ENCODE measurements around the gene PUM1. TPM values are rescaled to one million over a fixed set of nuclear protein-coding genes. Genes with fewer than 3 reads are reported as not detected.

Gene PUM1
- total and polyA plus RNA-seq, 2 of the 8 experiments (the other 6 are each of a cell fraction or from before 2014, with no cell fraction given), result 122 to 177 TPM

DNA sequence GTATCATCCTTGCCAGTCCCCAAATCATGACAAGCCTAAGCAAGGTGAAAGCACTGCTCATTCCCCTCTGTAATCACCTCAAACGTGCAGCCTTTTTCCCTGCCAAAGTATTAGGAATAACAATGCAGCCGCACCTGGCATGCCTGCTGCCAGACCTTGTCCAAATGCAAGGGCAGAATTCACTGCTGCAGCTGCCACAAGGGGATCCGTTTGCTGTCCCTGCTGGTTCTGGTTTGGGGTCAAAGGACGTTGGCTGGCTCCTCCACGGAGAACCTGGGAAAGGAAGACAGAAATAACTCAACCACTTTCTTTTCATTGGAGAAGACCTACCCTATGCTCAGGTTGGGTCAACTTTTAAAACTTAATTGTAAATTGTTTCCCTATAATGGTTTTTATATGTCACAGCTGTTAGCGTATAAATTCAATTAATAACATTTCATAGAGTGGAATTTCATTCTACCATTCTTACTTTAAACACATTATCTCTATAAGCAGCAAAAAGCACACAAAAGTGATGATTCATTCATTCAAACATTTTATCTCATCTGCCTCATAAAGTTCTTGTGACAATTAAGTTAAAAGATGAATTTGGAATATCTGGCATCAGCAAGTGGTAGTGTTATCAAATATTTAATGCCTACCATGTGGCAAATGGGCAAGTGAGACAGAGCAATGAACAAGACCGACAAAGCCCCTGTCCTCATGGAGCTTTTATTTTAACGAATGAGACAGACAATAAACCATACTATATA, 97.1 kb downstream of the PUM1 start:
- Histone ChIP-seq H3K79me1 (ENCODE audit: low read depth, low read length) (peaks cover 2% of the 10 kb centered on the region; the same call in 1 of the 2 replicates), H4K20me1 (replicated peaks in 1 of 2; ENCODE audit: control insufficient read depth in 1 of 2, insufficient read depth in 2 of 2, low read length in 2 of 2) (peaks cover 0 to 13% of the 10 kb centered on the region in 2 experiments), H3K36me3 (ENCODE audit: control insufficient read depth in 2 of 4, insufficient read depth in 4 of 4, low read length in 3 of 4) (peaks cover 20 to 79% (median 43%) of the 10 kb centered on the region in 4 experiments; a peak in 7 of 8 replicates), H2BK120ac (replicated peaks; ENCODE audit: low read depth, low read length) (no peak overlapping the region), H2BK5ac (ENCODE audit: low read depth, low read length) (no peak overlapping the region), H3K27me3 (replicated peaks in 1 of 4; ENCODE audit: control insufficient read depth in 3 of 4, extremely low read depth in 1 of 4, insufficient read depth in 3 of 4, low read length in 3 of 4) (no peaks in the 10 kb centered on the region), H4K91ac (replicated peaks; ENCODE audit: insufficient read length, low read length) (no peak overlapping the region), H3K9me3 (ENCODE audit: insufficient read depth in 2 of 2, low read depth in 1 of 2, low read length in 1 of 2) (no peaks in the 10 kb centered on the region), H3K14ac (ENCODE audit: insufficient read length) (no peak overlapping the region), H3K27ac (ENCODE audit: low read depth, low read length) (no peak overlapping the region), H3K4me3 (ENCODE audit: extremely low read depth in 1 of 4, insufficient read depth in 2 of 4, low read depth in 3 of 4, low read length in 4 of 4) (no peak overlapping the region), H2BK15ac (ENCODE audit: low read length) (no peak overlapping the region), H4K5ac (ENCODE audit: insufficient read length, low read depth, low read length) (no peak overlapping the region), H2AK5ac (ENCODE audit: low read depth, low read length) (no peak overlapping the region), H2BK20ac (ENCODE audit: low read length) (no peak overlapping the region), H3K23me2 (ENCODE audit: low read depth, low read length) (no peaks in the 10 kb centered on the region), H2BK12ac (ENCODE audit: low read depth, low read length) (no peak overlapping the region), H4K8ac (ENCODE audit: extremely low read depth, insufficient read depth, low read length) (no peak overlapping the region), H3K4me1 (replicated peaks in 1 of 4; ENCODE audit: control insufficient read depth in 3 of 4, insufficient read depth in 4 of 4, low read length in 3 of 4) (no peaks in the 10 kb centered on the region), H3K9ac (replicated peaks in 1 of 4; ENCODE audit: extremely low read depth in 1 of 4, low read depth in 3 of 4, low read length in 3 of 4) (no peak overlapping the region), H3K18ac (ENCODE audit: extremely low read depth, low read length) (no peak overlapping the region), H3K4ac (replicated peaks; ENCODE audit: insufficient read length, low read depth, low read length) (no peak overlapping the region), H3K23ac (ENCODE audit: insufficient read length) (no peak overlapping the region), H2AFZ (ENCODE audit: low read length) (no peak overlapping the region), H3K79me2 (ENCODE audit: control insufficient read depth in 1 of 2, insufficient read depth in 2 of 2, low read length in 2 of 2) (peaks cover 0 to 64% of the 10 kb centered on the region in 2 experiments; a peak in 2 of 4 replicates), H3K4me2 (ENCODE audit: insufficient read depth in 1 of 2, low read depth in 2 of 2, low read length in 2 of 2) (no peak overlapping the region), H3K56ac (replicated peaks; ENCODE audit: insufficient read length, low read depth, low read length) (no peak overlapping the region)
- DNase-seq (ENCODE audit: low read depth in 1 of 2, low spot score in 2 of 2) (no peak), FAIRE-seq (no peak)
- CTCF ChIA-PET (ENCODE audit: partially characterized antibody), result interaction anchor here (0.8 kb wide), 1 partner anchor 9 kb away, joined by 3 read pairs; no protein-coding TSS in a partner anchor
- WGBS, 2 experiments (ENCODE audit: extremely low coverage in 1 of 2, insufficient coverage in 1 of 2, insufficient read length in 1 of 2, insufficient replicate concordance in 2 of 2, low coverage in 1 of 2, low lambda C conversion rate in 2 of 2, missing lambda C conversion rate in 1 of 2), result 90% methylated on average over 8 of the region's 8 CpGs; no CpG with 5 or more reads in 1 of the 2 experiments
- POLR2A ChIA-PET (ENCODE audit: partially characterized antibody), result interaction anchor here (0.7 to 1.4 kb wide), 2 partner anchors 63 to 128 kb away, joined by 3 read pairs; no protein-coding TSS in a partner anchor
- TF ChIP-seq YY1 (IDR thresholded peaks at IDR 0.05; ENCODE audit: low read depth, low read length), result no peak
- TF ChIP-seq, protein P1, sequence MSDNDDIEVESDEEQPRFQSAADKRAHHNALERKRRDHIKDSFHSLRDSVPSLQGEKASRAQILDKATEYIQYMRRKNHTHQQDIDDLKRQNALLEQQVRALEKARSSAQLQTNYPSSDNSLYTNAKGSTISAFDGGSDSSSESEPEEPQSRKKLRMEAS (IDR thresholded peaks at IDR 0.05), result no peak
- no peak for TF ChIP-seq SIN3A (conservative IDR thresholded peaks at IDR 0.05 in 1 of 2, IDR thresholded peaks at IDR 0.05 in 1 of 2; ENCODE audit: low read depth in 1 of 2, low read length in 2 of 2)
- no peak for TF ChIP-seq JUN (IDR thresholded peaks at IDR 0.05; ENCODE audit: low read depth, low read length)
- TF ChIP-seq HDAC2 (IDR thresholded peaks at IDR 0.05; ENCODE audit: borderline replicate concordance in 1 of 2, low read depth in 2 of 2, low read length in 2 of 2), result no peak
- no peak for TF ChIP-seq BRCA1 (IDR thresholded peaks at IDR 0.05; ENCODE audit: low read depth, low read length)
- TF ChIP-seq ASH2L (IDR thresholded peaks at IDR 0.05; ENCODE audit: low read length), result no peak
- TF ChIP-seq ATF2 (IDR thresholded peaks at IDR 0.05; ENCODE audit: low read length), result no peak
- no peak for TF ChIP-seq SP1 (IDR thresholded peaks at IDR 0.05; ENCODE audit: low read depth, low read length)
- TF ChIP-seq NANOG (IDR thresholded peaks at IDR 0.05; ENCODE audit: insufficient read depth, low read depth, low read length, poor library complexity, severe bottlenecking), result no peak

Measured in H1 (cell line).